K562 (cell line): ENCODE results near the gene KRIT1. TPM values are rescaled to one million over a fixed set of nuclear protein-coding genes. Genes with fewer than 3 reads are reported as not detected.

Source experiments
- ATAC-seq: fragments of 200-7000 bp; cut with Tn5 transposase; 3 replicates; pipeline ENCODE4 v1.9.1; 2020; ENCODE audit warnings: moderate library complexity
- BruUV-seq: library from RNA; stranded (reverse); fragments of 400-500 nt; replicated peaks from 2 replicates; lab custom pipeline; 2021; lab: Mats Ljungman, UMichigan
- CTCF ChIA-PET: fragments of 300-600 bp; formaldehyde crosslinking; extraction: SDS; loops from one replicate; lab custom pipeline; 2021; ENCODE audit warnings: low intra/inter-chr PET ratio; lab: Yijun Ruan, JAX
- POLR2A ChIA-PET: fragments of 300-600, 350-650 bp; sonication (Branson Sonifier 250); formaldehyde crosslinking; extraction: SDS; loops from one replicate; lab custom pipeline; 2021; ENCODE audit warnings: antibody characterized with exemption, inconsistent platforms; lab: Yijun Ruan, JAX
- DNase-seq, 4 experiments: peaks; one replicate each; pipeline versions ENCODE4 v3.0.0 to v3.0.0-alpha.2; 2011 to 2018; ENCODE audit warnings: low spot score in 3 of 4, mixed read lengths in 3 of 4; ENCODE audit errors: extremely low read depth in 1 of 4
- FAIRE-seq: peaks from 2 replicates; lab custom pipeline; 2011; peaks lifted over from hg19 to GRCh38; lab: Jason Lieb, UNC
- H2AFZ ChIP-seq: 2 replicates; pipeline ENCODE4 v1.6.0; 2011; ENCODE audit warnings: low read depth, low read length, control low read depth, inconsistent platforms
- H3K27ac ChIP-seq: fragments of 200-600 bp; 3 replicates; pipeline ENCODE4 v1.8.0; 2011; ENCODE audit warnings: low read depth, mild to moderate bottlenecking, control low read depth, inconsistent platforms, low read length, moderate library complexity, mixed read lengths; ENCODE audit errors: extremely low read depth
- H3K27me3 ChIP-seq, 2 experiments: fragments of 300-600 bp in 1 of 2; 2 replicates in 1 of 2; 3 replicates in 1 of 2; pipeline versions ENCODE4 v1.6.0 to v1.8.0; 2011; ENCODE audit warnings: inconsistent platforms in 2 of 2, low read length in 2 of 2, mild to moderate bottlenecking in 1 of 2, mixed read lengths in 1 of 2, moderate library complexity in 1 of 2; ENCODE audit not compliant: control insufficient read depth in 2 of 2, insufficient read depth in 2 of 2
- H3K36me3 ChIP-seq: fragments of 300-600 bp; 3 replicates; pipeline ENCODE4 v1.8.0; 2011; ENCODE audit warnings: mild to moderate bottlenecking, low read length, inconsistent platforms; ENCODE audit not compliant: control insufficient read depth, insufficient read depth
- H3K4me1 ChIP-seq, 2 experiments: fragments of 200-600 bp in 1 of 2; replicated peaks in 1 of 2; 2 replicates in 1 of 2; 3 replicates in 1 of 2; pipeline versions ENCODE4 v1.5.1 to v1.8.0; 2011; ENCODE audit warnings: inconsistent platforms in 2 of 2, low read length in 2 of 2, mild to moderate bottlenecking in 1 of 2, mixed read lengths in 1 of 2, moderate library complexity in 1 of 2; ENCODE audit not compliant: control insufficient read depth in 2 of 2, insufficient read depth in 2 of 2
- H3K4me2 ChIP-seq: 2 replicates; pipeline ENCODE4 v1.6.1; 2011; ENCODE audit warnings: low read length, control low read depth, inconsistent platforms, mixed read lengths; ENCODE audit not compliant: insufficient read depth
- H3K4me3 ChIP-seq: fragments of 200-600 bp; sonication (generic), shearing (Covaris generic); 2 replicates; pipeline ENCODE4 v1.5.1; 2016; ENCODE audit warnings: control low read depth, inconsistent platforms
- H3K79me2 ChIP-seq: fragments of 200-600 bp; 3 replicates; pipeline ENCODE4 v1.8.0; 2011; ENCODE audit warnings: low read length, inconsistent platforms; ENCODE audit not compliant: control insufficient read depth, insufficient read depth
- H3K9ac ChIP-seq, 2 experiments: 2 replicates each; pipeline versions ENCODE4 v1.6.0 to v1.6.1; 2011; ENCODE audit warnings: low read depth in 2 of 2, low read length in 2 of 2, control low read depth in 1 of 2, inconsistent platforms in 1 of 2, mild to moderate bottlenecking in 1 of 2, mixed read lengths in 1 of 2; ENCODE audit not compliant: insufficient read depth in 1 of 2
- H3K9me1 ChIP-seq: one replicate; pipeline ENCODE4 v1.6.0; 2011; ENCODE audit warnings: inconsistent platforms, mild to moderate bottlenecking, low read length, moderate library complexity; ENCODE audit not compliant: control insufficient read depth, insufficient read depth
- H3K9me3 ChIP-seq: replicated peaks from 2 replicates; pipeline ENCODE4 v1.5.1; 2011; ENCODE audit warnings: low read depth, low read length, inconsistent platforms; ENCODE audit not compliant: control insufficient read depth, insufficient read depth
- H4K20me1 ChIP-seq: replicated peaks from 2 replicates; pipeline ENCODE4 v1.6.1; 2011; ENCODE audit warnings: low read length, inconsistent platforms, mixed read lengths; ENCODE audit not compliant: control insufficient read depth, insufficient read depth
- CXXC5 ChIP-seq: fragments of 250-450 bp; sonication (Bioruptor Pico); IDR thresholded peaks from 2 replicates; pipeline ENCODE4 v1.8.0; 2022; ENCODE audit warnings: inconsistent platforms, mild to moderate bottlenecking, moderate library complexity
- DPF2 ChIP-seq: fragments of 450-650 bp; IDR thresholded peaks from 2 replicates; pipeline ENCODE4 v1.6.1; 2016
- FOXJ3 ChIP-seq: sonication (generic); formaldehyde crosslinking; IDR thresholded peaks from 2 replicates; pipeline ENCODE4 v1.4.0; 2020; ENCODE audit warnings: mild to moderate bottlenecking, missing genetic modification reagents
- FOXK2 ChIP-seq, 2 experiments: fragments of 450-650 bp; IDR thresholded peaks in 1 of 2; conservative IDR thresholded peaks in 1 of 2; 2 replicates each; pipeline ENCODE4 v1.6.1; 2016; ENCODE audit warnings: low read depth in 2 of 2, mild to moderate bottlenecking in 1 of 2
- HLTF ChIP-seq: fragments of 450-650 bp; IDR thresholded peaks from 2 replicates; pipeline ENCODE4 v1.6.1; 2016
- KLF10 ChIP-seq: fragments of 250-450 bp; sonication (Bioruptor Pico); IDR thresholded peaks from 2 replicates; pipeline ENCODE4 v1.6.1; 2021; ENCODE audit warnings: matching md5 sums
- NBN ChIP-seq: fragments of 450-650 bp; IDR thresholded peaks from 2 replicates; pipeline ENCODE4 v1.6.1; 2016; ENCODE audit warnings: low read depth, mild to moderate bottlenecking
- NFE2 ChIP-seq: IDR thresholded peaks from 2 replicates; pipeline ENCODE4 v1.6.1; 2014; ENCODE audit warnings: antibody characterized with exemption, low read depth
- SIN3B ChIP-seq: fragments of 450-650 bp; IDR thresholded peaks from 2 replicates; pipeline ENCODE4 v1.6.1; 2017; ENCODE audit warnings: low read depth, mild to moderate bottlenecking, moderate library complexity
- SUPT5H ChIP-seq: fragments of 450-650 bp; IDR thresholded peaks from 2 replicates; pipeline ENCODE4 v1.6.1; 2016
- THRAP3 ChIP-seq: fragments of 450-650 bp; IDR thresholded peaks from 2 replicates; pipeline ENCODE4 v1.6.1; 2016; ENCODE audit warnings: mild to moderate bottlenecking, inconsistent platforms, borderline replicate concordance
- TRIM28 ChIP-seq: fragments of 450-650 bp; IDR thresholded peaks from 2 replicates; pipeline ENCODE4 v1.6.1; 2017
- XRCC4 ChIP-seq: IDR thresholded peaks from one replicate; pipeline ENCODE4 v1.6.1; 2011; ENCODE audit not compliant: insufficient read depth, insufficient read length; ENCODE audit errors: extremely low read depth
- ZEB2 ChIP-seq: fragments of 450-650 bp; IDR thresholded peaks from 2 replicates; pipeline ENCODE4 v1.6.1; 2016
- ZNF24 ChIP-seq: fragments of 450-650 bp; IDR thresholded peaks from 2 replicates; pipeline ENCODE4 v1.6.1; 2016
- WGBS: fragments of 100-300 bp; shearing (Covaris generic); methylation state at CpG from one replicate; pipeline ENCODE4 v1.1.6; 2016; ENCODE audit warnings: low coverage, mixed read lengths; ENCODE audit not compliant: insufficient coverage; ENCODE audit errors: missing lambda C conversion rate; 5-methylcytosine and 5-hydroxymethylcytosine counted together
- in situ Hi-C: fragments of 300-500 bp; cut with MboI; formaldehyde crosslinking; loops from 4 replicates; pipeline ENCODE4 v1.15.0; 2018; ENCODE audit warnings: inconsistent platforms, mixed read lengths
- intact Hi-C: fragments of 100-400 bp; cut with micrococcal nuclease; formaldehyde crosslinking; loops from 2 replicates; pipeline ENCODE4 v1.14.2; 2022
- polyA plus RNA-seq, 8 experiments: library from polyadenylated mRNA; depleted of rRNA in 4 of 8; stranded (reverse) in 5 of 8; unstranded in 3 of 8; fragments of >200 nt; fragmentation: Nextera tagmentation in 2 of 8; fragmentation: Illumina TruSeq in 1 of 8; extraction: Ambion mirVana in 2 of 8; extraction: Trizol in 1 of 8; gene quantifications; 2 replicates each; pipeline versions ENCODE4 v1.2.1 to v1.2.3, GENCODE V29; 2011 to 2014; ENCODE audit warnings: inconsistent platforms in 1 of 8, missing spikeins in 1 of 8
- total RNA-seq, 7 experiments: library from RNA; depleted of rRNA in 6 of 7; stranded (reverse); fragments of >200 nt in 6 of 7; fragmentation: Illumina TruSeq in 2 of 7; extraction: Trizol in 2 of 7; gene quantifications; 2 replicates each; pipeline versions ENCODE4 v1.2.1 to v1.2.3, GENCODE V29; 2011 to 2021; ENCODE audit warnings: low replicate concordance in 1 of 7
- TF ChIP-seq, protein P1 (sequence below): fragments of 250-450 bp; sonication (Bioruptor Pico); IDR thresholded peaks from 2 replicates; pipeline ENCODE4 v1.4.0; 2020; ENCODE audit warnings: borderline replicate concordance
- TF ChIP-seq, protein P2 (sequence below): fragments of 450-650 bp; IDR thresholded peaks from 2 replicates; pipeline ENCODE4 v1.6.1; 2016; ENCODE audit warnings: borderline replicate concordance
- TF ChIP-seq, protein P3 (sequence below): fragments of 450-650 bp; IDR thresholded peaks from one replicate; pipeline ENCODE4 v1.6.1; 2018; ENCODE audit warnings: mild to moderate bottlenecking, moderate library complexity; ENCODE audit not compliant: partially characterized antibody
- TF ChIP-seq, protein P4 (sequence below): fragments of 450-650 bp; IDR thresholded peaks from 2 replicates; pipeline ENCODE4 v1.6.1; 2018; ENCODE audit warnings: mild to moderate bottlenecking, low read depth; ENCODE audit not compliant: partially characterized antibody

The KRIT1 gene
- total and polyA plus RNA-seq, 9 of the 15 experiments (the other 6 are each of a cell fraction or from before 2014, with no cell fraction given) = 21.5 to 81.4 (median 55.9) TPM

DNA sequence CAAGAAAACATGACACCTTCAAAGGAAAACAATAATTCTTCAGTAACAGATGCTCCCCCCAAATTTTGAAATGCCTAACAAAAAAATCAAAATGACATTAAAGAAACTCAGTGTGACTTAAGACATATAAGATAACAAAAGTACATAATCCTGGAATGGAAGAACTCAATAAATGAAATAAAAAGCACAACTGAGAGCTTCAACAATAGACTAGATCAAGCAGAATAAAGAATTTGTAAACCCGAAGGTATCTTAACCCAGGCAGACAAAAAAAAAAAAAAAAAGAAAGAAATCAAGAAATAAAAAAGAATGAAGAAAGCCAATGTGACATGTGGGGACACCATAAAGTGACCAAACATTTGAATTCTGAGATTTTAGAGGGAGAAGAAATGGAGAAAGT is 39.0 kb downstream of the KRIT1 start:
- no TSS peak for BruUV-seq
- Histone ChIP-seq H3K9me1 (no peaks in the 10 kb centered on the region), H3K27ac (no peak overlapping the region), H3K9me3 (peaks cover 8% of the 10 kb centered on the region), H3K79me2 (peaks cover 12% of the 10 kb centered on the region; the same call in 1 of the 3 replicates), H3K27me3 (no peaks in the 10 kb centered on the region), H3K4me1 (no peaks in the 10 kb centered on the region), H4K20me1 (no peaks in the 10 kb centered on the region), H3K9ac (no peak overlapping the region), H2AFZ (no peak overlapping the region), H3K36me3 (peaks cover 89% of the 10 kb centered on the region), H3K4me2 (no peak overlapping the region), H3K4me3 (no peak overlapping the region)
- CTCF ChIA-PET = no interaction called here
- POLR2A ChIA-PET = interaction anchor here (0.6 kb wide), 1 partner anchor 240 kb away, joined by 3 read pairs; the partner anchor contains the start of gene GATAD1
- WGBS = 80% methylated on average over 1 of the region's 1 CpG
- DNase-seq = no peak
- FAIRE-seq = no peak
- no peak for ATAC-seq
- in situ Hi-C loops (no loop called here), intact Hi-C loops (no loop called here)
- no peak for TF ChIP-seq THRAP3
- TF ChIP-seq ZNF24 = no peak
- no peak for TF ChIP-seq SUPT5H
- TF ChIP-seq HLTF = 0 out of 2 replicates have a peak, but pooled peaks have one; percentile 55
- TF ChIP-seq, protein P1, sequence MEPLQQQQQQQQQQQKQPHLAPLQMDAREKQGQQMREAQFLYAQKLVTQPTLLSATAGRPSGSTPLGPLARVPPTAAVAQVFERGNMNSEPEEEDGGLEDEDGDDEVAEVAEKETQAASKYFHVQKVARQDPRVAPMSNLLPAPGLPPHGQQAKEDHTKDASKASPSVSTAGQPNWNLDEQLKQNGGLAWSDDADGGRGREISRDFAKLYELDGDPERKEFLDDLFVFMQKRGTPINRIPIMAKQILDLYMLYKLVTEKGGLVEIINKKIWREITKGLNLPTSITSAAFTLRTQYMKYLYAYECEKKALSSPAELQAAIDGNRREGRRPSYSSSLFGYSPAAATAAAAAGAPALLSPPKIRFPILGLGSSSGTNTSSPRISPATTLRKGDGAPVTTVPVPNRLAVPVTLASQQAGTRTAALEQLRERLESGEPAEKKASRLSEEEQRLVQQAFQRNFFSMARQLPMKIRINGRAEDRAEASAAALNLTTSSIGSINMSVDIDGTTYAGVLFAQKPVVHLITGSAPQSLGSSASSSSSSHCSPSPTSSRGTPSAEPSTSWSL (CRISPR knock-in tag) = no peak
- TF ChIP-seq NFE2 = no peak
- TF ChIP-seq XRCC4 = no peak
- no peak for TF ChIP-seq FOXJ3
- TF ChIP-seq NBN = no peak
- TF ChIP-seq, protein P2, sequence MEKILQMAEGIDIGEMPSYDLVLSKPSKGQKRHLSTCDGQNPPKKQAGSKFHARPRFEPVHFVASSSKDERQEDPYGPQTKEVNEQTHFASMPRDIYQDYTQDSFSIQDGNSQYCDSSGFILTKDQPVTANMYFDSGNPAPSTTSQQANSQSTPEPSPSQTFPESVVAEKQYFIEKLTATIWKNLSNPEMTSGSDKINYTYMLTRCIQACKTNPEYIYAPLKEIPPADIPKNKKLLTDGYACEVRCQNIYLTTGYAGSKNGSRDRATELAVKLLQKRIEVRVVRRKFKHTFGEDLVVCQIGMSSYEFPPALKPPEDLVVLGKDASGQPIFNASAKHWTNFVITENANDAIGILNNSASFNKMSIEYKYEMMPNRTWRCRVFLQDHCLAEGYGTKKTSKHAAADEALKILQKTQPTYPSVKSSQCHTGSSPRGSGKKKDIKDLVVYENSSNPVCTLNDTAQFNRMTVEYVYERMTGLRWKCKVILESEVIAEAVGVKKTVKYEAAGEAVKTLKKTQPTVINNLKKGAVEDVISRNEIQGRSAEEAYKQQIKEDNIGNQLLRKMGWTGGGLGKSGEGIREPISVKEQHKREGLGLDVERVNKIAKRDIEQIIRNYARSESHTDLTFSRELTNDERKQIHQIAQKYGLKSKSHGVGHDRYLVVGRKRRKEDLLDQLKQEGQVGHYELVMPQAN = no peak
- peak; percentile 33; the same call in 1 of the 2 replicates for TF ChIP-seq ZEB2
- TF ChIP-seq SIN3B = no peak
- TF ChIP-seq KLF10 (CRISPR knock-in tag) = no peak
- TF ChIP-seq, protein P3, sequence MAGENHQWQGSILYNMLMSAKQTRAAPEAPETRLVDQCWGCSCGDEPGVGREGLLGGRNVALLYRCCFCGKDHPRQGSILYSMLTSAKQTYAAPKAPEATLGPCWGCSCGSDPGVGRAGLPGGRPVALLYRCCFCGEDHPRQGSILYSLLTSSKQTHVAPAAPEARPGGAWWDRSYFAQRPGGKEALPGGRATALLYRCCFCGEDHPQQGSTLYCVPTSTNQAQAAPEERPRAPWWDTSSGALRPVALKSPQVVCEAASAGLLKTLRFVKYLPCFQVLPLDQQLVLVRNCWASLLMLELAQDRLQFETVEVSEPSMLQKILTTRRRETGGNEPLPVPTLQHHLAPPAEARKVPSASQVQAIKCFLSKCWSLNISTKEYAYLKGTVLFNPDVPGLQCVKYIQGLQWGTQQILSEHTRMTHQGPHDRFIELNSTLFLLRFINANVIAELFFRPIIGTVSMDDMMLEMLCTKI = no peak
- TF ChIP-seq, protein P4, sequence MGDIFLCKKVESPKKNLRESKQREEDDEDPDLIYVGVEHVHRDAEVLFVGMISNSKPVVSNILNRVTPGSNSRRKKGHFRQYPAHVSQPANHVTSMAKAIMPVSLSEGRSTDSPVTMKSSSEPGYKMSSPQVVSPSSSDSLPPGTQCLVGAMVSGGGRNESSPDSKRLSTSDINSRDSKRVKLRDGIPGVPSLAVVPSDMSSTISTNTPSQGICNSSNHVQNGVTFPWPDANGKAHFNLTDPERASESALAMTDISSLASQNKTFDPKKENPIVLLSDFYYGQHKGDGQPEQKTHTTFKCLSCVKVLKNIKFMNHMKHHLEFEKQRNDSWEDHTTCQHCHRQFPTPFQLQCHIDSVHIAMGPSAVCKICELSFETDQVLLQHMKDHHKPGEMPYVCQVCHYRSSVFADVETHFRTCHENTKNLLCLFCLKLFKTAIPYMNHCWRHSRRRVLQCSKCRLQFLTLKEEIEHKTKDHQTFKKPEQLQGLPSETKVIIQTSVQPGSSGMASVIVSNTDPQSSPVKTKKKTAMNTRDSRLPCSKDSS = peak; percentile 46
- no peak for TF ChIP-seq DPF2
- peak; percentile 91 for TF ChIP-seq TRIM28
- no peak for TF ChIP-seq FOXK2 (conservative IDR thresholded peaks at IDR 0.05 in 1 of 2, IDR thresholded peaks at IDR 0.05 in 1 of 2; ENCODE audit: low read depth in 2 of 2)
- TF ChIP-seq CXXC5 = no peak
